HFF-Myc (cell line): ENCODE data around the gene SFI1.
"Not testable (repeated sequence)": the region's sequence is repeated elsewhere in the genome, so short reads cannot be mapped to it uniquely, and the experiment has no call there.

Source experiments
- DNase-seq: peaks from one replicate; pipeline ENCODE4 v3.0.0-alpha.2; 2011; ENCODE audit warnings: low read depth; ENCODE audit errors: extremely low read depth
- H3K4me3 ChIP-seq: replicated peaks from 2 replicates; pipeline ENCODE4 v1.5.1; 2011; ENCODE audit warnings: low read depth, mild to moderate bottlenecking, control low read depth, low read length
- TF ChIP-seq, protein P1 (sequence below): IDR thresholded peaks from 2 replicates; pipeline ENCODE4 v1.5.1; 2012; ENCODE audit warnings: mild to moderate bottlenecking, low read depth, low read length, control low read depth; ENCODE audit errors: missing control alignments

The SFI1 gene

DNA sequence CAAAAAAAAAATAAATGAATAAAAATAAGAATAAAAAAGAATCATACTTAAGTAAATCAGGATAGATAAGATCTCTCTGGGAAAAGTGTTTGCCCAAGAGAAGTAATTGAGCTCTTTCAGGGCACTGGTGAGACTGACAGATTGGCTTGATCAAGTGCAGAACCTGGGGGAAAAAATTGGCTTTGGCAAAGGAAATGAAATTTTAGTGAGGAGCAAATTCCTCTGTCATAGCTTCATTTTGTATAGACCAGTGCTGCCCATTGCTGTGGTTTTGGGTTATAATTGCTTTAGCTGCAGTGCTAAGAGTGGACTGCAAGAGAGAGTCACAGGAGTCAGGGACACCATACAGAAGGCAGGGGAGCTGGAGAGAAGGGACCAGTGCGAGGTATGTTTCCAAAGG, 35.7 kb downstream of the SFI1 start:
- TF ChIP-seq, protein P1, sequence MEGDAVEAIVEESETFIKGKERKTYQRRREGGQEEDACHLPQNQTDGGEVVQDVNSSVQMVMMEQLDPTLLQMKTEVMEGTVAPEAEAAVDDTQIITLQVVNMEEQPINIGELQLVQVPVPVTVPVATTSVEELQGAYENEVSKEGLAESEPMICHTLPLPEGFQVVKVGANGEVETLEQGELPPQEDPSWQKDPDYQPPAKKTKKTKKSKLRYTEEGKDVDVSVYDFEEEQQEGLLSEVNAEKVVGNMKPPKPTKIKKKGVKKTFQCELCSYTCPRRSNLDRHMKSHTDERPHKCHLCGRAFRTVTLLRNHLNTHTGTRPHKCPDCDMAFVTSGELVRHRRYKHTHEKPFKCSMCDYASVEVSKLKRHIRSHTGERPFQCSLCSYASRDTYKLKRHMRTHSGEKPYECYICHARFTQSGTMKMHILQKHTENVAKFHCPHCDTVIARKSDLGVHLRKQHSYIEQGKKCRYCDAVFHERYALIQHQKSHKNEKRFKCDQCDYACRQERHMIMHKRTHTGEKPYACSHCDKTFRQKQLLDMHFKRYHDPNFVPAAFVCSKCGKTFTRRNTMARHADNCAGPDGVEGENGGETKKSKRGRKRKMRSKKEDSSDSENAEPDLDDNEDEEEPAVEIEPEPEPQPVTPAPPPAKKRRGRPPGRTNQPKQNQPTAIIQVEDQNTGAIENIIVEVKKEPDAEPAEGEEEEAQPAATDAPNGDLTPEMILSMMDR, result no peak
- no peak overlapping the region for H3K4me3 ChIP-seq
- no peak for DNase-seq

DNA sequence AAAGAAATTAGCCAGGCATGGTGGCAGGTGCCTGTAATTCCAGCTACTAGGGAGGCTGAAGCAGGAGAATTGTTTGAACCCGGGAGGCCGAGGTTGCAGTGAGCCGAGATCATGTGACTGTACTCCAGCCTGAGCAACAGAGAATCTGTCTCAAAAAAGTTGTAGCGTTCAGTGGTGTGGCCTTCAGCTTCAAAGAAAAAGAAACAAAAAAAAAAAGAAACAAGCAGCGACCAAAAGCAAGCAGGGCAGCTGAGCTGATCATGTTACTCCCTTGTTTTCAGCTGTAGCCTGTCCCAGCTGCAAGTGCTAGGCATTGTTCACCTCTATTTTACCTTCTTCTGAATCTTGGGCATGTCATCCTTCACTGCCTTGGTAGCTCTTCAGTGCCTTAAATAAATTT, 37.0 kb downstream of the SFI1 start:
- no peak overlapping the region for H3K4me3 ChIP-seq
- DNase-seq, result no peak
- TF ChIP-seq, protein P1, result no peak

DNA sequence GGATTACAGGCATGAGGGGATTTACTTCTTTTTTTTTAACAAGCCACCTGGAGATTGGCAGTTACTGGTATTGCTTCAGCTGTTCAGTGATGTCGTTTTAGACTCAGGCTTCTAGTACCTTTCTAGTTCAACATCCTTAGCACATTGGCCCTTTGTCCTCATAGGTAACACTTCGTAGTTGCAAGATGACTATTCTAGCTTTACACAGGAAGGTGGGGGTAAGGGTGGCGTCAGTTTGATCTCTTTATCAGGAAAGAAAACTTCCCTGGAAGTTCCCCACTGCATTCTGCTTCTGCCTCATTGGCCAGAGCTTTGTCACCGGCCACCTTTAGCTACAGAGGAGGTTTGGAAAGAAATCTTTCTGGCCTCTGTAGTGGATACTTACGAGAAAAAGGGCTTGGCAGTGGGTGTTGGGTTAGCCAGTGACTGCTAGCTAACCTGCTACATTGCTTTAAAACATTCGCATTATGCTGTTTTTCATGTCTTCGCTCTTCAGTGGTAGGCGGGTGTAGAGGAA, 40.7 kb downstream of the SFI1 start:
- no peak overlapping the region for H3K4me3 ChIP-seq
- no peak for DNase-seq
- TF ChIP-seq, protein P1, result no peak

DNA sequence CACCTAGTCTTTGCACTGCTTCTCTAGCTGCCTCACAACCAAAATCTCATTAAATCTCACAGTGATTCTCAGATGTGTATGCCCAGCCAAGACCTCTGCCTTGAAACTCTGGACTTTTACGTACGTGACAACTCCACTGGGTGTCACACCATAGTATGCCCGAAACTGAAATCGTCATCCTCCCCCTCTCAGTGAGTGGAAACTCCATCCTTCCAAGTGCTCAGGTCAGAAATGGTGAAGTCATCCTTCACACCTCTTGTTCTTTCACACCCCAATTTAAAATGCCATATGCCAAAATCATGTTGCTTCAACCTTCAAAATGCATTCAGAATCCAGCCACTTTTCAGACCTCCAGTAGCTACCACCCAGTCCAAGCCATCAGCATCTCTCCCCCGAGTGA, 42.5 kb downstream of the SFI1 start:
- no peak overlapping the region for H3K4me3 ChIP-seq
- TF ChIP-seq, protein P1, result no peak
- no peak for DNase-seq

DNA sequence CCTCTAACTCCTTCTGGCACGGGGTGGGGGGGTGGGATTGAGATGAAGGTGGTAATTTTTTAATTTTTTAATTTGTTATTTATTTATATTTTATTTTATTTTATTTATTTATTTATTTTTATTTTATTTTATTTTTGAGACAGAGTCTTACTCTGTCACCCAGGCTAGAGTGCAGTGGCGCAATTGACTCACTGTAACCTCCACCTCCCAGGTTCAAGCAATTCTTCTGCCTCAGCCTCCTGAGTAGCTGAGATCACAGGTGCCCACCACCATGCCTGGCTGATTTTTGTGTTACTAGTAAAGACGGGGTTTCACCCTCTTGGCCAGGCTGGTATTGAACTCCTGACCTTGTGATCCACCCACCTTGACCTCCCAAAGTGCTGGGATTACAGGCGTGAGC, 43.8 kb downstream of the SFI1 start:
- not testable (repeated sequence) for H3K4me3 ChIP-seq, DNase-seq

GRCh38 chr22:31540966-31541365, 44.6 kb downstream of the SFI1 start:
- no peak overlapping the region for H3K4me3 ChIP-seq
- DNase-seq, result no peak
- TF ChIP-seq, protein P1, result no peak

GRCh38 chr22:31544481-31545480, 48.4 kb downstream of the SFI1 start:
- TF ChIP-seq, protein P1, result no peak
- no peak for DNase-seq
- H3K4me3 ChIP-seq, result no peak overlapping the region
